Activated CD4-positive, alpha-beta T cell treated with anti-CD3 and anti-CD28 coated beads, Interleukin-2, amount 50 U/mL, for 48 hours (primary cell): Measurements from ENCODE around the gene MUC13.
A peak's percentile ranks its signal among the peaks of the same experiment; 100 is the strongest.

Experiments used
- DNase-seq, 2 experiments: peaks; one replicate each; pipeline ENCODE4 v3.0.0-alpha.2; 2020

MUC13 gene

DNA sequence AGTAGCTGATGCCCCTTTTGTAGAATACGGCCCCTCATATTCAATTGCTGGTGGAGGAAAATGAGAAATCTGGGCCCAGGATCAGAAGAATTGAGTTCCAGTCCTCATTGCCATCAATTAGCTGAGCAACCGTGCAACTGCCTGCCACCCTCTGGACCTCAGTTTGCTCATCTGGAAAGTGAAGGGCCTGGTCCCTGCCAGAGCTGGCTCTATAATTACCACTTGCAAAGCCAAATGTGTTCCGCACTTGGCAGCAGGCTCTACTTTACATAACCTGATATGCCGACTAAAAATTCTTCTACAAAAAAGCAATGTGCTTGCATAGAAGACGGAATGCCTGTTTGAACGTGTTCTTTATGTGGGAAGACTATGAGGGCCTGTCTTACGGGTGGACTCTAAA is 38.8 kb downstream of the MUC13 start:
- DNase-seq = no peak

DNA sequence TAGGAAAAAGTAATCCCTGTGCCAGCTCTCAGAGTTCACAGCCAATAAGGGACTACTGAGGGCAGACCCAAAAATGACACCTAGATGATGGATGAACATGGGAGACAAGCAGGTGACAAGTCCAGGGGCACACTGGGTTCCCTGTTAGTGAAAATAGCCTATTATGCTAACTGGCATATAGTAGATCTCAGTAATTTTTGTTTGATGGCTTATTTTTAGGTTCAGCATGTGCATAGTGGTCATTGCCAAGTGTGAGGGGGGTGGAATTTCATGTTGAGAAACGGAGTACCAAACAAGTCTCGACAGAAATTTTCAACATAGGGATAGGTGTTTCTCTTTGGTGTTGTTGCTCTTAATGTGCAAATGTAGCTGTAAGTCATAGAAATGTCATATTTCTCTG is 41.0 kb downstream of the MUC13 start:
- no peak for DNase-seq

DNA sequence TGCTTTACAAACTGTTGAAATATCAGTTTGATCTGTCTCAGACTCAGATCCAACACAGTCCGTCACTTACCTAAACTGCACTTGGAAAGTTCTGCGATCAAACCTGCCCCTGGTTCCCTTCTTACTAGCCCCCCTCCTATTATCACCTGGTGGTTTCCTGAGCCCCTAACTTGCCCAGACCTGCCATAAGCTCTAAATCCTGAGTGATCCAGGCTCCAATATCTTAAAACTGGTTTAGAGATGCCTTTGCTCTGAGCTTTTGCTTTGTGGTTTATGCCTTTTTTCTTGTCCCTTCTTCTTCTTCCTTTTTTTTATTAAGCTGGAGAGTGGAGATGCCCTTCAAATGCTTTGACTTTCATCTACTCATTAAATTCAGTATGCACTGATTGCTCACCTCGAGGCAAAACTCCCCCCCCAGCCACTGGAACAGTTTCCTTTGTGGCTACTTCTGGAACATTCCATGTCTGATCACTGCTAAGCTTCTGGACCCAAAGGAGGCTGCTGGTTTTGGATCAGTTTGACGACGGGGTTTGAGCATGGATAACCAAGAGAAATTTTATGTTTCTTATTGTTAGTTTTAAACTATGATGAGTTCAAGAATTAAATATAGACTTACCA is 43.9 kb downstream of the MUC13 start:
- no peak for DNase-seq

DNA sequence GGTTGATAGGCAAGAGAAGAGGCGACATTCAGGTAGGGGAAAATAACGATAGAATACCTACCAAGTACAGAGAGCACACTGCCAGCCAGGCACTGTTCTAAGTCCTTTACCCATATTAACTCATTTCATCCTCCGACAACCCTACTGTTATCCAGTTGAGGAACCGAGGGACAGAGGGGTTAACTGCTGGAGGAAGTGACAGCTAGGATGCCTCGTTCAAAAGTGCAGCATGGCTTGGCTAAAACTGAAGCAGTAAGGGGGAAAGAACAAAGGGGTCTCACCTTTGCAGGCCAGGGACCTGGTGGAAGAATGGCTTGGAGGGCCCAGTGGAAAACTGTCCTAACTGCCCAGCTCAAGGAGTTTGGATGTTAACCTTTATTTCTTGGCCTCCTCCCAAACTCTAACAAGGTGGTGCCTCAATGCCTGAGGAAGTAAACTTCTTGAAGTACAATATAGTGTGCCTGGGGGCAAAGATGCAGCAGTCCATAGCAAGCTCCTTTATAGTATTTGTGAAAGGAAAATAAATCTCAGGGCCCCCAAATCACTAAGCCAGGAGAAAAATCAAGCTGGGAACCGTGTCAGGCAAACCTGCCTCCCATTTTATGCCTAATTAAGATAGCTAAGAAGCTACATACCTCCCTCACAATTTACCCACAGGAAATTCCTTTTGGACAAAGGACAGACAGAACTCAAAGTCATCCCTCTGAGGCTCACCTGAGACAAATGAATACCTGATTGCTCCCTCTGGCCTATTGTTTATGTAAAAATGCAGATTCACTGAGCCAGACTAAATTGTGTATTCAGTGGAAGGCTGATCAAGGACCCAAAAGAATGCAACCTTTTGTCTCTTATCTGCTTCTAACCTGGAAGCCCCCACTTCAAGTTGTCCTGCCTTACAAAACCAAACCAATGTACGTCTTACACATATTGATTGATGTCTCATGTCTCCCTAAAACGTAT is 45.8 kb downstream of the MUC13 start:
- DNase-seq = no peak

DNA sequence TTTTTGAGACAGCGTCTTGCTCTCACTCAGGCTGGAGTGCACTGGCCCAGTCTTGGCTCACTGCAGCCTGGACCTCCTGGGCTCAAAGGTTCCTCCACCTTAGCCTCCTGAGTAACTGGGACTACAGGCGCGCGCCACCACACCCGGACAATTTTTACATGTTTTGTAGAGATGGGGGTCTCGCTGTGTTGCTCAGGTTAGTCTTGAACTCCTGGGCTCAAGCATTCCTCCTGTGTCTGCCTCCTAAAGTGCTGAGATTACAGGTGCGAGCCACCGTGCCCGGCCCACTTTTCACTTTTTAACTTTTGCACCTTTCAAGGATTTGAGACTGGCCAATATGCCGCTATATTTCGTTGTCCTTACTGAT is 46.6 kb downstream of the MUC13 start:
- no peak for DNase-seq

DNA sequence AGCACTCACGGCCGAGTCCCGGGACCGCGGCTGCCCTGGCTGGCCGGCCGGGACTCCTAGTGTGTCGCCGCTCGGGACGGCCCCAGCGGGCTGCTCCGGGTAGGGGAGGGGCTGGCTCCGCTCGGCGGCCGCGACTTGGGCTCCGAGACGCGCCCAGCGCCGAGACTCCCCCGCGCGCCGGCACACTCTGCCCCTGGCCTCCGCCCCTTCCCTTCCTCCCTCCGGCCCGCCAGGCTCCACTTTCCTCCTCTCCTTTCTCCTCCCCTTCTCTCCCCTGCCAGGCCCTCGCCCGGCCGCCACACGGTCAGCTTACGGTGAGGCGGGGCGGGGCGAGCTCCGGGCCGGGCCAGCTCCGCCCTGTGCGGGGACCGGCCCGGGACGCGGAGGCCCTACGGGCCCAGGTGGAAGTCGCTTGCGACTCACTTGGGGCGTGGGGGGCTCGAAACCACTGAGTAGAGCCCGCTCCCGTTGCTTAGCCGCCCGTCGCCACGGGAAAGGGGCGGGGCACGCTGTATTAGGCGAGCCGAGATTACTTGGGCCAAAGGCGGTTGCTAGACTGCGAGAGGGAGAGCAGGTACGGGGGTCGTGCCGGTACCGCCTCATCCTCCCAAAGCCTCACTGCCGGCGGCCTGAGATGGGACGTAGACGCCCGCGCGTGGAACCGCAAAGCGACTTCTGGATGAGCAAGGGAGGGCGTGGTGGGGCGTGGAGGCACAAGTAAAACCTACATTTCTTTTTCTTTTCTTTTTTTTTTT is 47.2 kb downstream of the MUC13 start, which contains the start of gene ITGB5:
ITGB5 (minus strand) TSS at position 189 of the 755 bp plus-strand sequence. CDS start 365 bp downstream, outside the sequence.
- peak; percentile 46 to 52 for DNase-seq

DNA sequence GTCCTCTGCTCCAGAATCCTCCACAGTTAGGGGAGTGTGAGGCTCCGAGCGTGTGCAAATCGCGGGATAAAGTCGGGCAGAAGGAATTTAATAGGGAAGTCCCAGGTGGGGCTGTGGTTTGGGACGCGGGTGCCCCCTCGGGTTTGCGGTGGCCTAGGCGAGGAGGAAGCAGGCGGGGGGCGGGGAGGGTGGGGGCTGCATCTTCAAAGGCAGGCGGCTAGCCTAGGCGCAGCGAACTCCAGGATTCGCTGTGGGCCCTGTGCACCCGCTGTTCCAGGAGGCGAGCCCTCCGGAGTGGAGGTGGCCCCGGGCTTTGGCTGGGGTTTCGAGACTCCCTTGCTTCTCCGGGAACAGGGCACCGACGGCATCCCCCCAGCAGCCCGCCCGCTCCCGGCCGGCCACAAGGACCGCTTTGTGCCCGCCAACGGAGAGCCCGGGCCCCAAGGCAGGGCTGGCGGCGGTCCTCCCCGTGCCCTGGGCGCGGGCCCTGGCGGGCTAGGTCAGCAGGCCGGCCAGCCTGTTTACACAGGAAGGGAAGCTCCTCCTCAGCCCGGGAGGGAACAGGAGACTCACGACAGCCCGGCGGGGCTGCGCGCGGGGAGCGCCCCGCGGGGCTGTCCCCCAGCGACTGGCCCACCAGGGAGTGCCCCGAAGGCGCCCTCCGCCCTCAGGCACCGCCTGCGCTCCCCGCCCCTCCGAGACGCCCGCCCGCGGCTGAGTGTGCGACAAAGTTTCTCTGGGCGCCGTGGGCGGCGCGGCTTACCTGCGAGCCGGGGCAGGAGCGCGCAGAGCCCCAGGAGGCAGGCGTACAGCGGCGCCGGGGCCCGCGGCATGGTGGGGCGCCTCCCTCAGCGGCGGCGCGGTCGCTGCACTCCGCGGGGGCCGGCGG is 48.1 kb downstream of the MUC13 start:
- DNase-seq = peak; percentile 34 to 36

DNA sequence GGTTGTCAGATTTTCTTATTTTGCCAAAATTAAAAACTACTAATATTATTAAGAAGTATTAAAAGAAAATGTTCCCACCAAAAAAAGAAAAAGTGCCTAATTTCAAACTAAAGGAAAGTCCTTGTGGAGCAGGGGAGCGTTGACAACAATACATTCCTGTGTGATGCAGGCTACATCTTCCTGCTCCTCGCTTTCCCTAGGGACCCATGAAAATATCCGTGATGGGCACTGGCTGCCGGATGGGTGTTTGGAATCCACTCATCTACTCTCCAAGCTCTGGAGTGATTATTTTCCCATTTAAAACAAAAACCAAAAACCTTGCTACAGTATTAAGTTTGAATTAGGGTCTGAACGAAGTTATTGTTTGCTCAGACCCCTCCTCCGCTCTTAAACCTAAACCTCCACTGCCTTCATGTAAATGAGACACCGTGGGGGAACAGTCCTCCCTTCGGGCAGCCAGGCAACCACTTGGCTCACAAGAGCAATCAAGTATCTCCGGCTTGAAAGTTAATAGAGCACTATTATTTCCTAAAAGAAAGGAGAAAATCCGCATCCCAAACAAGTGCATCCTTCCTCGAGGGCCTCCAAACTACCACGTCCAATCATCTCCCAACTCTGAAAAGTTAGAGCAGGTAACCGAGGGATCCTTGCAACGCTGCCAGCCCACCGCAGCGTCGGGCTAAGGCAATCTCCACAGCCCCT is 48.9 kb downstream of the MUC13 start:
- DNase-seq = no peak

DNA sequence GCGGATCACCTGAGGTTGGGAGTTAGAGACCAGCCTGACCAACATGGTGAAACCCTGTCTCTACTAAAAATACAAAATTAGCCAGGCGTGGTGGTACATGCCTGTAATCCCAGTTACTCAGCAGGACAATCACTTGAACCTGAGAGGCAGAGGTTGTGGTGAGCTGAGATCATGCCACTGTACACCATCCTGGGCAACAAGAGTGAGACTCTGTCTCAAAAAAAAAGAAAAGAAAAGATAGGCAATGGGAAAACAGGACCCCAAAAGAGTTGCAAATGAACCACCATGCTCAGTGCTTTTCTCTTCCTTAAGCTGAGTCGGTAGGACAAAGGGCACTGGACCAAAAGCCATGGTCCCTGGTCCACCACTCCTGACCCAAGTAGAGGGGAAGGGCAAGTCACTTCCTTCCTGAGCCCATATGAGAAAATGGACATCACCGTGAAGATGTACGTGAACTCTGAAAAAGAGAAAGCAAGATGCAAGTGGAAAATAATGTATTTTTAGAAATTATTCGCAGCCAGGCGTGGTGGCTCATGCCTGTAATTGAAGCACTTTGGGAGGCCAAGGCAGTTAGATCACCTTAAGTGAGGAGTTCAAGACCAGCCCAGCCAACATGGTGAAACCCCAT is 50.0 kb downstream of the MUC13 start:
- DNase-seq = no peak

DNA sequence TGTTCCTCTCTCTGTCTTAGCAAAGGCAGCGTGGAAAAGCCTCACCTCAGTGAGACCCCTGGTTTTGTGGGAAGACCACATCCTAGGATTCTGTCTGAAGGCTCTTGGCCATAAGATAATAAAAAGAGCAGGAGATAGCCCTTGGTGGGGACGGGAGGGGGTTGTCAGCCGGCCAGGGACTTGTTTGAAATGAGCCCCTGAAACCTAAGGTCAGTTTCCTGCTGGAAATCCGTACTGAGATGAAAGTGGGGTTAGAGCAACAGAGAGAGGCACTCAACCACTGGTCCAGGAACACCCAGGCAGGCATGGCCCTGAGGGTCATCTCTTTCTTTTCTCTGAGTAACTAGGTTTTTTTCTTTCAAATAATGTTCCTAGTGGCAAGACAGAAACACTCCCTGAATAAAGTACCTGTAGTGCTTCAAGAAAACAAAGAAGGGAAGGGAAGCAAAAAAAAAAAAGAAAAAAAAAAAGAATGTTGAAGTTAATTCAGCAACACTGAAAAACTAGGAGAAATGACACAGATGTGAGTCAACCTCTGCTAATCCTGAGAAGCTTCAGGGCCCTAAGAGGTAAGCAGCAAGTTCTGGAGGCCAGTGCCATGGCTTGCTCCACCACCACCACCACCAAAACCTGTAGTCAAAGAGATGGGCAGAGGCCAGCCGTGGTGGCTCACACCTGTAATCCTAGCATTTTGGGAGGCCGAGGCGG is 50.6 kb downstream of the MUC13 start:
- DNase-seq = no peak

DNA sequence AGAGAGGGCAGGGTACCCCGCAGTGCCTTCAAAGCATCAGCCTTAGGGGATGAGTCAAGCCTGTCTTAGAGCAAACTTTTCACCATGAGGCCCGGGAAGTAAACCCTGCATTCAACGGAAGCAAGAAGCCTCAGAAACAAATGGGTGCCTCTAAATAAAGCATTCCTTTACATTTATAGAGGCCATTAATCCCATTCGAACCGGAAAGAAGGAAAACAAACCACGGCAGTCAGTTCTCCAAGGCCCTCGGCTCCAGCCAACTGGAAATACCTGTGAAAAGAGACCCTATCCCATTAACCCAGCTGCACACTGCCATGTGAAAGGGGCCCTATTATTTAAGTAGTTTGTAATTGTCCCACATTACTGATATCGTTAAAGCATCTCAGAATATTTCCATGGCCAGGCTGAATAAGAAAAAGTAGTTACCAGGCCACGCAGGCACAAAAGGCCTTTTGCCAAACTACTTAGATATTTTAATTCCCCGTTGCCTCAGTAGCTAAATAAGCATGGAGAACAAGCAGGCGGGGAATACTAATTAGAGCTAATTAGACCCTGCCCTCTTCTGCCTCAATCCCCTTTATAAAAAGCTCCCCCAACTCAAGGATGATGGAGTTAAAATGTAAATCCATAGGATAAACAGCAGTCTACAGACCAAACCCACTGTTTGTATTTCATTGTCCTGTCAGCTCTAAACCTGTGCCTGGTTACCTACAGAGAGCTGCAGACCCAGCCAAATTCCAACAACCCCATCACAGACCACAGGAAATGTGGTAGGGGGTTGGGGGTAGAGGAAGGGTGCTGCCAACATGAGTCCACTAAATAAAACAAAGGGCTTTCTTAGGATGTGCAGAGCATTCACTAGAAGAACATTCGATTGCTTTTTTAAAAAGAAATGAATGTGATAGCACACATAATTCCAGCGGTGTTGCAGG is 51.5 kb downstream of the MUC13 start:
- no peak for DNase-seq

DNA sequence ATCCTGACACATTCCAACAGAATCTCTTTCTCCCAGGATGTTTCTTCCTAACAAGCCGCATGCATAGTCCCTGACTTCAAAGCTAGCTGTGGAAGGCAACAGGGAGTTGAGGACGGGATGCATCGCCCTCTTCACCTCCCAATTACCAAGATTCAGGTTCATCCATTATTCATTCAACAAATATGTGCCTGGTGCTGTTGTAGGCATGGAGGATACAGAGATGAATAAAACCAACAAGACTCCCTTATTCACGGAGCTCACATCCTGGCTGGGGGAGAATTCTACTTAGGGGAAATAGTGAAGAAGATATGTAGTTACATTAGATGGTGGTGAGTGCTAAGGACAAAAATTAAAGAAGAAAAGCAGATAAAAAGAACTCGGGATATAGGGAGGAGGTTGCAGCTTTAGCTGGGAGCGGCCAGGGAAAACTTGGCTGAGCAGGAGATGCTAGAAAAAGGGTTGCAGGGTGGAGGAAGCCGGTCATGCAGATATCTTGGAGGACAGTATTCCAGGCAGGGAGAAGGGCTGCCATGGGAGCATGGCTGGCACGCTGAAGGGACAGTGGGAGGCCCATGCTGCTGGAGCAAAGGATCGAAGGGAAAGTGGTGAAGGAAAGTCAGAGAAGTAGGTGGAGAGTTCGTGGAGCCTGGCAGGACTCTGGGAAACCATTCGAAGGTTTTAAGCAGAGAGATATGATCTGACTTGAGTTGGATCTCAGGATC is 52.4 kb downstream of the MUC13 start:
- no peak for DNase-seq

DNA sequence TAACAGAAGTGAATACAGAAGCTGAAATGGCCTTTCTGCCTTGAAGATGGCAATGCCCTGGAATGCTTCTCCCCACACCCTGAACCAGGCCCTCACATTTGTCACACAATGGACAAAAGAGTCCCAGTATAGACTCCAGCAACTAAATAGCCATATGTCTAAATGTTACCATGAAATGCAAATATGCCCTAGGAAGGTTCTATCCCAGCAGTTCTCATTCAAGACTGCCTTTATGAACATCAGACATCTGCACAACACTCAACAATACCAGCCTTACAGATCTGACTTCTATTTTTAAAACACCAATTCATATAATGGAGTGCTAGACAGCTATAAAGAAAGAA is 55.2 kb downstream of the MUC13 start:
- DNase-seq = no peak

DNA sequence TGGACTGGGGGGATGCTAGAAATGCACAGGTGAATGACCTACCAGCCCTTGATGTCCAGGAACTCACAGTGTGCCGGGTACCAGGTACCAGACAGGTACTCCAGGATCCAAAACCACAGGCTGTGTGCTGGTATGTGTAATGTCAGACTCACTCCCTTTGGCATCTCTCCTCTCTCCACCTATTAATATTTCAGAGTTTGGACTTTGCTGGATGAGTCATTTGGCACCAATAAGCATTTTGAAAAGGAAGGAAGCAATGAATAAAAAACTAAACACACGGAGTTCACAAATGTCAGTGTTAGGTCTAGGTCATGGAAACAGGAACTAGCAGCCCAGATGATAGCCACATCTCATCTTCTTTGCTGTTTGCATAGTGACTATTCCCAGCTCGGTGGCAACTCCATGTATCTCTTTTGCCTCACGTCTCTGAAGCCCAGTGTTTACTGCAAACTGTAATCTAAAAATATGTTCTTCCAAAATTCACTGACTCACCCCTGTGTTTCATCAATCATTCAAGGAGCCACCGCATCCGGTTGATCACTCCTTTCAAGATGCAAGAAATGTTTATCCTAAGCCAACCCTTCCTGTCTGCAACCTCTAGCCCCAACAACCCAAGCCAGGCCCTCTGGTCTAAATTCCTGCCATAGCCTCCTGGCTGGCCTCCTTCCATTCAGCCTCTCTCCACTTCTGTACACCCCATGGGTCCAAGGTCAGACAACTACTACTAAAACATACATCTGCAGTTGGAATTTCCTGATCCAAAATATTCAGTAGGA is 55.8 kb downstream of the MUC13 start:
- DNase-seq = peak in 1 of 2 experiments; percentile 16

DNA sequence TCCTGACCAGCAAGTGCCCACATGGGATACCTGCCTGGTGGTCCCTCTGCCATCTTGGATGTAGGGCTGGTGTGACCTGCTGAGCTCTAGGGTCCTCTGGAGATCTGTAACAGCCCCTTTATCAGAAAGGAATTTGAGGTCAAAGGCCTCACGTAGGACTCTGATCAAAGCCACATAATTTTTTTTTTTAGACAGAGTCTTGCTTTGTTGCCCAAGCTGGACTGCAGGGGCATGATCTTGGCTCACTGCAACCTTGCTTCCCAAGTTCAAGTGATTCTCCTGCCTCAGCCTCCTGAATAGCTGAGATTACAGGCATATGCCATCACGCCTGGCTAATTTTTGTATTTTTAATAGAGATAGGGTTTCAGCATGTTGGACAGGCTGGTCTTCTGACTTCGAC is 56.9 kb downstream of the MUC13 start:
- DNase-seq = no peak

DNA sequence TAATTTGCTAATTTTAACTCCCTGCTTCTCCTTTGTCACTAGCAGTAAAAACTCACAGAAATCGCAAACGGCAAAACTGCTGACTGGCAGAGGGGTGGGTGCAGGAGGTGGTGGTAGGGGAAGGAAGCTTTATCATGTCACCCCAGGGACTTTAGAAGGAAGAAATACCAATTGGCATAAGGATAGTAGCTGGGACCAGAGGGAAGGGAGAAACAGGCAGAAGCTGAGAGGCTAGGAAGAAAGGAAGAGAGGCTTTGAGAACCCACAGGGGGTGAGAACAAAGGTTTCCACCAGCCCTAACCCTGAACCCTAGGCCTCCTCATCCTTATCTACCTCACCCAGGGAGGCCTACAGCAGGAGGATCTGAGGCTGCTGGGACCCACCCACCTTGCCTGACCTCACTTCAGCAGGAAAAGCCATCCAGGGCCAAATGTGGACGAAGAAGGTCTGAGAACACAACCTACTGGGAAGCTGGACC is 58.1 kb downstream of the MUC13 start:
- no peak for DNase-seq

DNA sequence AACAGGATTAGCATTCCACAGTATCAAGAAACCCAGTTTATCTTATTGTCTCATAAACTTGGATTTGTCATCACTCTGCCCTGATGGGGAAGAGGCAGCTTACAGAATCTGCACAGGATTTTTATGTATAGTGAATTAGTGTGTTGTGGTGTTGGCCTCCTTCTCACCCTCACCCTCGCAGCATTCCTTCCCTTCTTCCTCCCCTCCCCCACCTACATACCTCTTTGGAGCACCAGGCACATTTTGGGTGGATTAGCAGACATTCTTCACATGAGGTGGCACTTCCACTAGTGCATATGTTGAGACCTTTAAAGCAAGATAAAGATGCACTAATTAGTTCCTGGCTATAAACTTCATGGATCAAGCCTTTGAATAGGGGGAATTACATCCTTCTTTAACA is 61.3 kb downstream of the MUC13 start:
- DNase-seq = no peak

DNA sequence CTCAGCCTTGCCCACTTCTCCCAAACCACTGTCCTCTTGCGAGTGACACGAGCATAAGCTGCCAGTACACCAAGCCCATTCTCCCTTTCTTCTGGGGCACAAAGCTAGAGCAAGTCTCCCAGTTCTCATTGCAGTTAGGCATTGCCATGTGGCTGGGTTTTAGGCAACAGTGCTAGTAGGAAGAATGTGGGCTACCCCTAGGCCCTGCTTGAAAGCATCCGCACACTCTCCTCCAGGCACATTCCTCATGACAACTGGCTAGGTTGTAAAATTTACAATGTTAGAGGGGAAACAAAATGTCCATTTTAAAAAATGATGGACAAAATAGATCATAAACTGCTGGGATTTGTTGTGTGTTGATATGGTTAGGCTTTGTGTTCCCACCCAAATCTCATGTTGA is 67.0 kb downstream of the MUC13 start:
- DNase-seq = no peak
